ENCODE measurements around the gene JPH2.

GRCh38 chr20:44188752-44189151 lies 1.8 kb upstream of the JPH2 start:
- TF ChIP-seq CSRNP3 (CRISPR knock-in tag; IDR thresholded peaks at IDR 0.05) (no peak), OSR1 (CRISPR knock-in tag; IDR thresholded peaks at IDR 0.05) (no peak), ZNF70 (CRISPR knock-in tag; IDR thresholded peaks at IDR 0.05) (no peak), RARB (CRISPR knock-in tag; IDR thresholded peaks at IDR 0.05) (no peak), ZFP3 (CRISPR knock-in tag; IDR thresholded peaks at IDR 0.05) (no peak), CREB5 (CRISPR knock-in tag; IDR thresholded peaks at IDR 0.05; ENCODE audit: low read depth) (no peak)
